Upper lobe of right lung (tissue), 1 donor: ENCODE results near the gene SLC66A2. TPM values are rescaled to one million over a fixed set of nuclear protein-coding genes. Genes with fewer than 3 reads are reported as not detected.
"Not testable (repeated sequence)": the region's sequence is repeated elsewhere in the genome, so short reads cannot be mapped to it uniquely, and the experiment has no call there.

ENCODE experiments used
- ATAC-seq: fragments of 200-7000 bp; cut with Tn5 transposase; one replicate; pipeline ENCODE4 v1.9.1; 2020; ENCODE audit warnings: mild to moderate bottlenecking, moderate library complexity
- DNase-seq: peaks from one replicate; pipeline ENCODE4 v3.0.0-alpha.2; 2020
- H3K27ac ChIP-seq: fragments of 200-600 bp; one replicate; pipeline ENCODE4 v1.8.0; 2022
- H3K27me3 ChIP-seq: fragments of 200-600 bp; one replicate; pipeline ENCODE4 v1.8.0; 2022; ENCODE audit warnings: mild to moderate bottlenecking
- H3K36me3 ChIP-seq: fragments of 200-600 bp; one replicate; pipeline ENCODE4 v1.8.0; 2022
- H3K4me1 ChIP-seq: fragments of 200-600 bp; one replicate; pipeline ENCODE4 v1.8.0; 2022
- H3K4me3 ChIP-seq: fragments of 200-600 bp; one replicate; pipeline ENCODE4 v1.8.0; 2022; ENCODE audit warnings: mild to moderate bottlenecking
- H3K9me3 ChIP-seq: fragments of 200-600 bp; one replicate; pipeline ENCODE4 v1.8.0; 2022
- intact Hi-C: fragments of 100-400 bp; cut with DNase I; formaldehyde crosslinking; loops from one replicate; pipeline ENCODE4 v1.11.0; 2022
- total RNA-seq: library from RNA; stranded (reverse); fragmentation: NEBNext Ultra II Directional; extraction: Animal tissue kit (Norgen Biotek cat#: 25700); gene quantifications from one replicate; pipeline ENCODE4 v1.2.1, GENCODE V29; 2021
- TF ChIP-seq, protein P1 (sequence below): fragments of 200-600 bp; IDR thresholded peaks from one replicate; pipeline ENCODE4 v1.8.0; 2022; ENCODE audit warnings: antibody characterized with exemption
- donor health status: DM: no; HTN: yes; CAD: no; lungs with severe emphysema.

The SLC66A2 gene
- total RNA-seq, 1 donor from 2014 or later, result 59.5 TPM

DNA sequence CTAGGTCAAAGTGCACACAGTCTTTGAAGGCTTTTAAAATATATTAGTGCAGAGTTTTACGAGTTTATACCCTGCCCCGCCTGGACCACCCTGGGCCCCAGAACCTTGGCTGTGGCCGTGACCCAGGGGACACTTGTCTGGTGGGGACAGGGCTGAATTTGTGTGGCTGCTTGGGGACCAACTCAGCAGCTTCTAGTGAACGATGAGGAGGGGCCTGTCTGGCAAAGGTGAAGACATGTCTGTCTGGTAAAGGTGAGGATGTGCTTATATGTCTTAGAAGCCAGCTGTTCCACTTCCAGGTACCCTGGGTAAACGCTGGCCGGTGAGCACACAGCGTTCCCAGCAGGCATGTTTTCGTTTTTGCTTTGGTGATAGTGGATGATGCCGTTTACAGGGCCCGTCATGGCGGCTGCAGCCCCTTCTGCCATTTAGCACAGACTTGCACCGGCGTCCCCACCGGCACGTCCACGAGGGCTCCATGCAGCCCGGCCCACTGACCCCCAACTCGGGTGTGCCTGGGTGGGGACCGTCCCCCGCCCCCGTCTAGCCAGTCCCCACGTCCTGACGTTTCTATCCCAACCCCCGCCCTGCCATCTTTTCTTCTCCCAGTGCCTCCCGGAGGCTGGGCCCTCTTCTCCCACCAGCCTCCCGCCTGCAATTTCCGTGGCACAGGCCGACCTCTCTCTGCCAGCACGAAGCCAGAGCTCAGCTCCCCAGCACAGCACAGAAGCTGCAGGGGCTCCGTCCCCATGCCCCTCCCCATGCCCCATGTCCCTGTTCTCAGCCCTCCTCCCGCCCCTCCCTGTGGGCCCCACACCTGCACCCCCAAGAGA, 67.8 kb downstream of the SLC66A2 start:
- Histone ChIP-seq H3K4me3 (no peak overlapping the region), H3K36me3 (no peaks in the 10 kb centered on the region), H3K27ac (no peak overlapping the region), H3K27me3 (no peaks in the 10 kb centered on the region), H3K9me3 (no peaks in the 10 kb centered on the region), H3K4me1 (no peaks in the 10 kb centered on the region)
- ATAC-seq, result no peak
- TF ChIP-seq, protein P1, sequence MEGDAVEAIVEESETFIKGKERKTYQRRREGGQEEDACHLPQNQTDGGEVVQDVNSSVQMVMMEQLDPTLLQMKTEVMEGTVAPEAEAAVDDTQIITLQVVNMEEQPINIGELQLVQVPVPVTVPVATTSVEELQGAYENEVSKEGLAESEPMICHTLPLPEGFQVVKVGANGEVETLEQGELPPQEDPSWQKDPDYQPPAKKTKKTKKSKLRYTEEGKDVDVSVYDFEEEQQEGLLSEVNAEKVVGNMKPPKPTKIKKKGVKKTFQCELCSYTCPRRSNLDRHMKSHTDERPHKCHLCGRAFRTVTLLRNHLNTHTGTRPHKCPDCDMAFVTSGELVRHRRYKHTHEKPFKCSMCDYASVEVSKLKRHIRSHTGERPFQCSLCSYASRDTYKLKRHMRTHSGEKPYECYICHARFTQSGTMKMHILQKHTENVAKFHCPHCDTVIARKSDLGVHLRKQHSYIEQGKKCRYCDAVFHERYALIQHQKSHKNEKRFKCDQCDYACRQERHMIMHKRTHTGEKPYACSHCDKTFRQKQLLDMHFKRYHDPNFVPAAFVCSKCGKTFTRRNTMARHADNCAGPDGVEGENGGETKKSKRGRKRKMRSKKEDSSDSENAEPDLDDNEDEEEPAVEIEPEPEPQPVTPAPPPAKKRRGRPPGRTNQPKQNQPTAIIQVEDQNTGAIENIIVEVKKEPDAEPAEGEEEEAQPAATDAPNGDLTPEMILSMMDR, result no peak
- intact Hi-C loops, result no loop called here
- DNase-seq, result no peak

DNA sequence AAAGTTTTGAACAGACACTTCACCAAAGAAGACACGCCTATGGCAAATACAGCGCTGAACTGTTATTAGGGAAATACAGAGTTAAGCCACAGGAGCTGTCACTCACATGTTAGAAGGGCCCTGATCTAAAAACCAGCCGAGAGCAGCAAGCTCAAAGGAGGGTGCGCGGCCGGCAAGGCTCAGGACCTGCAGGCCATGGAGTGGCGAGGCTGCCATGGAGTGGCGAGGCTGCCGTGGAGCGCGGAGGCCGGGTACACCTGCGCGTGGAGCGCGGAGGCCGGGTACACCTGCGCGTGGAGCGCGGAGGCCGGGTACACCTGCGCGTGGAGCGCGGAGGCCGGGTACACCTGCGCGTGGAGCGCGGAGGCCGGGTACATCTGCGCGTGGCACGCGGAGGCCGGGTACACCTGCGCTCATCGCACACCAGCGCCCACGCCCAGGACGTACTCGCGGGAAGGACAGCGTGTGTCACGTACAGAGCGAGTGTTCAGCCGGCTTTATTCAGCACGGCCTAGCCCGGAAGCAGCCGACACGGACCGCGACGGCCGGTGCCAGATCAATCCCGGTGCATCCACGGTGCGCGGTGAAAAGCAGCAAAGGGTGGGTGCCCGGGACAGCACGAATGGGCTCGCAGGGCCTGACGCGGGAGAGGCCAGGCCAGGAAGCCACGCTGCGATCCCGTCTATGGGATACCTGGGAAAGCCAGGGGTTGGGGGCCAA, 68.8 kb downstream of the SLC66A2 start:
- intact Hi-C loops, result no loop called here
- H3K27me3 ChIP-seq, result no peaks in the 10 kb centered on the region
- H3K4me1 ChIP-seq, result no peaks in the 10 kb centered on the region
- DNase-seq, result peak; percentile 51
- no peak overlapping the region for H3K27ac ChIP-seq
- H3K9me3 ChIP-seq, result no peaks in the 10 kb centered on the region
- no peak overlapping the region for H3K4me3 ChIP-seq
- H3K36me3 ChIP-seq, result no peaks in the 10 kb centered on the region
- no peak for ATAC-seq
- TF ChIP-seq, protein P1, result no peak

DNA sequence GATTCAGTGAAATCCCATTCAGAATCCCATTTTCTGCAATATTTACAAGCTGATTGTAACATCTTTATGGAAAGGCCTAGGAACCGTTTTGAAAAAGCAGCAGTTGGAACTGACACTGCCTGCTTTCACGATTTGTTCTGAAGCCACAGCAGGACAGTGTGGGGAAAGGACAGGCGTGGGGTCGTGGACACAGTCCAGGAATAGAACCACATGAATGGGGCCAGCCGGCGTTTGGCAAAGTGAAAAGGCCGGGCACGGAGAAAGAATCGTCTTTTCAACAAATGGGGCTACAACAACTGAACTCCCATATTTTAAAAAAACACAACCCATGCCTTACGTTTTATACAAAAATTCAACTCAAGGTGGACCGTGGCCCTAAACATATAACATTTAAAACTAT, 69.8 kb downstream of the SLC66A2 start:
- Histone ChIP-seq H3K36me3 (no peaks in the 10 kb centered on the region), H3K27me3 (no peaks in the 10 kb centered on the region), H3K27ac (no peak overlapping the region), H3K9me3 (no peaks in the 10 kb centered on the region), H3K4me1 (no peaks in the 10 kb centered on the region), H3K4me3 (no peak overlapping the region)
- intact Hi-C loops, result no loop called here
- no peak for DNase-seq
- TF ChIP-seq, protein P1, result no peak
- no peak for ATAC-seq

DNA sequence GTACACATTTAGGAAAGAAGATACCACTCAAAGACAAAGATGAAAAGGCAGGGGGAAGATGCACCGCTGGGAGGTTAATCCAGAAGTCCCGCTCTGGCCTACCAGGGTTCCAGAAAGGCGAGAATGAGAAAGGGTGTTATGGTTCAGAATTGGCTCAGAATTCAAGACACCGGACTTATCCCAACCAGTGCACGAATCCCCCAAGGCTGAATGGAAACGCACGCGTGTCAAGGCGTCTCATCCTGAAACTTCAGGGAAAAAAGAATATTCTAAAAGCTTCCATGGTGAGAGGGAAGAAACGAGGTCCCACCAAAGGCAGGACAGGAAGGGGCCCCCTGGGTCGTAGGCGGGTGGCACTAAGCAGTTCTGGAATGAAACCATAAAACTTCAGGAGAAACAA, 71.9 kb downstream of the SLC66A2 start:
- TF ChIP-seq, protein P1, result no peak
- Histone ChIP-seq H3K9me3 (no peaks in the 10 kb centered on the region), H3K27ac (no peak overlapping the region), H3K4me1 (no peaks in the 10 kb centered on the region), H3K27me3 (no peaks in the 10 kb centered on the region), H3K4me3 (no peak overlapping the region), H3K36me3 (no peaks in the 10 kb centered on the region)
- no peak for DNase-seq
- intact Hi-C loops, result no loop called here
- no peak for ATAC-seq

DNA sequence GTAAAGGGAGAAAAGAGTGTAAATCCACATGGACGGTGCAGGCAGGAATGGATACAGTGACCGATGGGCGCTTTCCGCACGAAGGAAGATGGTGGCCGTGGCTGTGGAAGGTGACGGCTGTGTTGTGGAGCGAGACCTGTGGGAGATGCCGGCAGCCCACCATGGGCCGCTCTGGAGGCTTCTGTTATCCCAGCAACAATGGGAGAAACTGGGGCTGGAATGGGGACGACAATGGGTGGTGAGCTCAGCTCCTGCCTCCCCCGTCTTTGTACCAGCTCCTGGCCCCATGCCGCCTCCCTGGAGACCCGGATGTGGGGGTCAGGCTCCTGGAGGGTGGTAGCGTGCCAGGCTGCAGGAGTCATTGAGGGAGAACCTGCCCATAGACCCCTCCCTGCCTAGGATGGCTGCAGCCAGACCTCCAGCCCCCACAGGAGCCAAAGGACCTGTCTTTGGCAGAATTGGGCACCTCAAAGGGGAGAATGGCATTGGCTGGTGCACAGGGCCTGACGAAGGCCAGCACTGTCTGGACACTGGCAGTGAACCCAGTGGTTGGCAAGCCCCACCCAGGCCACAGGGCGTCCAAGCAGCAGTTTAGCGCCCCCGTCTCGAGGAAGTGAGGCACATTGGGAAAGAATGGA, 72.6 kb downstream of the SLC66A2 start:
- Histone ChIP-seq H3K4me3 (no peak overlapping the region), H3K4me1 (no peaks in the 10 kb centered on the region), H3K9me3 (no peaks in the 10 kb centered on the region), H3K36me3 (no peaks in the 10 kb centered on the region), H3K27me3 (peaks cover 2% of the 10 kb centered on the region), H3K27ac (no peak overlapping the region)
- no peak for ATAC-seq
- intact Hi-C loops, result no loop called here
- TF ChIP-seq, protein P1, result no peak
- peak; percentile 52 for DNase-seq

DNA sequence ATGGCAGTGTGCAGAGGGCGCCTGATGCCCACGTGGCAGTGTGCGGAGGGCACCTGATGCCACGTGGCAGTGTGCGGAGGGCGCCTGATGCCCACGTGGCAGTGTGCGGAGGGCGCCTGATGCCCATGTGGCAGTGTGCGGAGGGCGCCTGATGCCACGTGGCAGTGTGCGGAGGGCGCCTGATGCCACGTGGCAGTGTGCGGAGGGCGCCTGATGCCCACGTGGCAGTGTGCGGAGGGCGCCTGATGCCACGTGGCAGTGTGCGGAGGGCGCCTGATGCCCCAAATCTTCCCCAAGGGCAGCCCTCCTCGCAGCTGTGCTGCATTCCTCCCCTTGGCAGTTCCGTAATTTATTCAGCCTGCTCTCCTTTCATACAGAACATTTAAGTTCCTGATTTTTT, 73.2 kb downstream of the SLC66A2 start:
- intact Hi-C loops, H3K4me1 ChIP-seq, ATAC-seq, H3K36me3 ChIP-seq, DNase-seq, H3K4me3 ChIP-seq, H3K27me3 ChIP-seq, H3K27ac ChIP-seq, H3K9me3 ChIP-seq: not testable (repeated sequence)
